Stomach smooth muscle (tissue), 2 donors: ENCODE data around the gene CDHR5.
A peak's percentile ranks its signal among the peaks of the same experiment; 100 is the strongest.

ENCODE experiments used
- H3K27ac ChIP-seq: one replicate; pipeline ENCODE4 v1.7.0; 2013; ENCODE audit warnings: mild to moderate bottlenecking, low read length, inconsistent platforms
- H3K27me3 ChIP-seq, 2 donors: one replicate each; pipeline ENCODE4 v1.7.0; 2013; ENCODE audit warnings: low read length in 2 of 2; ENCODE audit not compliant: insufficient read depth in 2 of 2, control insufficient read depth in 1 of 2
- H3K36me3 ChIP-seq, 2 donors: one replicate each; pipeline ENCODE4 v1.7.0; 2013; ENCODE audit warnings: low read length in 2 of 2; ENCODE audit not compliant: control insufficient read depth in 2 of 2, insufficient read depth in 2 of 2
- H3K4me1 ChIP-seq: one replicate; pipeline ENCODE4 v1.7.0; 2013; ENCODE audit warnings: low read length; ENCODE audit not compliant: control insufficient read depth, insufficient read depth
- H3K4me3 ChIP-seq, 2 donors: one replicate each; pipeline ENCODE4 v1.7.0; 2013; ENCODE audit warnings: low read length in 2 of 2
- H3K9ac ChIP-seq, 2 donors: one replicate each; pipeline ENCODE4 v1.7.0; 2013; ENCODE audit warnings: low read length in 2 of 2, mild to moderate bottlenecking in 1 of 2
- H3K9me3 ChIP-seq, 2 donors: one replicate each; pipeline ENCODE4 v1.7.0; 2013; ENCODE audit warnings: low read length in 2 of 2; ENCODE audit not compliant: control insufficient read depth in 2 of 2
- donor health status: healthy.
- donor health status: Pancreatic carcinoma.

The CDHR5 gene, protein sequence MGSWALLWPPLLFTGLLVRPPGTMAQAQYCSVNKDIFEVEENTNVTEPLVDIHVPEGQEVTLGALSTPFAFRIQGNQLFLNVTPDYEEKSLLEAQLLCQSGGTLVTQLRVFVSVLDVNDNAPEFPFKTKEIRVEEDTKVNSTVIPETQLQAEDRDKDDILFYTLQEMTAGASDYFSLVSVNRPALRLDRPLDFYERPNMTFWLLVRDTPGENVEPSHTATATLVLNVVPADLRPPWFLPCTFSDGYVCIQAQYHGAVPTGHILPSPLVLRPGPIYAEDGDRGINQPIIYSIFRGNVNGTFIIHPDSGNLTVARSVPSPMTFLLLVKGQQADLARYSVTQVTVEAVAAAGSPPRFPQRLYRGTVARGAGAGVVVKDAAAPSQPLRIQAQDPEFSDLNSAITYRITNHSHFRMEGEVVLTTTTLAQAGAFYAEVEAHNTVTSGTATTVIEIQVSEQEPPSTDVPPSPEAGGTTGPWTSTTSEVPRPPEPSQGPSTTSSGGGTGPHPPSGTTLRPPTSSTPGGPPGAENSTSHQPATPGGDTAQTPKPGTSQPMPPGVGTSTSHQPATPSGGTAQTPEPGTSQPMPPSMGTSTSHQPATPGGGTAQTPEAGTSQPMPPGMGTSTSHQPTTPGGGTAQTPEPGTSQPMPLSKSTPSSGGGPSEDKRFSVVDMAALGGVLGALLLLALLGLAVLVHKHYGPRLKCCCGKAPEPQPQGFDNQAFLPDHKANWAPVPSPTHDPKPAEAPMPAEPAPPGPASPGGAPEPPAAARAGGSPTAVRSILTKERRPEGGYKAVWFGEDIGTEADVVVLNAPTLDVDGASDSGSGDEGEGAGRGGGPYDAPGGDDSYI

DNA sequence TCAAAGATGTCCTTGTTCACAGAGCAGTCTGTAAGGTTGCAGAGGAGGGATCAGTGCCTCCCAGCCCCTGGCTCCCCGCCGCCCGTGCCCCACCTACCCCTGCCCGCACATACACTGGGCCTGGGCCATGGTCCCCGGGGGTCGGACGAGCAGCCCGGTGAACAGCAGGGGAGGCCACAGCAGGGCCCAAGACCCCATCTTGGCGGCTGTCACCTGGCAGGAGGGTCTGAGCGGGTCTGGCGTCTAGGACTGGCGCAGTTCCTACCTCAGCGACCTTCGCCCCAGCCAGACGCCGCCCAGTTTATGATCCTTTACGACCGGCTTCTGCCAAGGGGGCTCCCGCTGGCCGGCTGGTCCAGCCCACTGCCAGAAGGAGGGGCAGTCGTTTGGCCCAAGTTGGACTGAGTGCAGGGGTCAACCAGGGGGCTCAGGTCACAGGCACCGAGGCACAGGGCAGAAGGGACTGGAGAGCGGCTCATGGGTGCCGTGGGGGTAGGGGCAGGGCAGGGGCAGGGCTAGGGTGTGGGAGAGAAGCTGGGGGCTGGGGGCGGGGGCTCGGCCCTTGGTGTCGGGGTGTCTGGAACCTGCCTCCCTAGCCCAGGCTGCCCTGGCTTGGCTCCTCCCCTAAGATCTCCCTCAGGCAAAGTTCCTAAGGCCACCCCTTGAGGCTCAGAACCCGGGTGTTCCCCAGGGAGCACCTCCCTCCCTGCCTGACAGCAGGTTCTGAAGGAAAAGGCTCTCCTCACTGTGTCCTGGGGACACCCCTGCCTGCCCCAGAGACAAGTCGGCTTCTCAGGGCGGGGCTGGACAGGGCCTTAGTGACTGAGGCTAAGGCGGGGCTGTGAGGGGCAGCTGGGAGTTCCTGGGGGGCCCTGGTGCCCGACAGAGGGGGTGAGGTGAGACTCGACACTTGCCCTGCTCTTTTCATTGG, at the start of gene CDHR5:
Gene CDHR5 (minus strand): TSS at position 251 of the 931 bp plus-strand sequence. CDS start 53 bp downstream, at position 198.
- peaks cover 5% of the 10 kb centered on the region for H3K4me1 ChIP-seq
- H3K4me3 ChIP-seq, result no peak within 1 kb of the TSS
- no peaks in the 10 kb centered on the region for H3K9me3 ChIP-seq
- H3K27ac ChIP-seq, result no peak within 1 kb of the TSS
- no peak within 1 kb of the TSS for H3K9ac ChIP-seq
- H3K36me3 ChIP-seq, result no peaks in the 10 kb centered on the region
- peaks cover 0 to 3% of the 10 kb centered on the region in 2 donors for H3K27me3 ChIP-seq

DNA sequence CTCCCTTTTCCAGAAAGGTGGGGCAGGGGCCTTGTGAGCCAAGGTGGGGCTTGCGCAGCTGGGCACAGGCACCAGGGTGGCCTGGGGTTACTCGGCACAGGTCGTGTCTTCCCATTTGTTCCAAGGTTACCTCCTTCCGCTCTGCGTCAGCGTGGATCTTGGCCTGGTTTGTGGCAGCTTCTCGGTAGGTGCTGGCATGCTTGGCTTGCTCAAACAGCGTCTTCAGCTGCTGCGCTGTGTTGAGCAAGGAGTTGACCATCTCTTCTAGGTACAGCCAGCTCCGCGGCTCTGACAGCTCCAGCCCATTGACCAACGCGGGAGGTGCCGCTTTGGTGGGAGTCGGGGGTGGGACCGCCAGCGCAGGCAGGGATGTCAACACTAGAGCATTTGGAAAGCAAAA, 49.7 kb upstream of the CDHR5 start:
- Histone ChIP-seq H3K4me1 (no peaks in the 10 kb centered on the region), H3K9ac (no peak overlapping the region), H3K4me3 (no peak overlapping the region), H3K27ac (no peak overlapping the region), H3K36me3 (peaks cover 18 to 22% of the 10 kb centered on the region in 2 donors), H3K27me3 (no peaks in the 10 kb centered on the region), H3K9me3 (no peaks in the 10 kb centered on the region)

DNA sequence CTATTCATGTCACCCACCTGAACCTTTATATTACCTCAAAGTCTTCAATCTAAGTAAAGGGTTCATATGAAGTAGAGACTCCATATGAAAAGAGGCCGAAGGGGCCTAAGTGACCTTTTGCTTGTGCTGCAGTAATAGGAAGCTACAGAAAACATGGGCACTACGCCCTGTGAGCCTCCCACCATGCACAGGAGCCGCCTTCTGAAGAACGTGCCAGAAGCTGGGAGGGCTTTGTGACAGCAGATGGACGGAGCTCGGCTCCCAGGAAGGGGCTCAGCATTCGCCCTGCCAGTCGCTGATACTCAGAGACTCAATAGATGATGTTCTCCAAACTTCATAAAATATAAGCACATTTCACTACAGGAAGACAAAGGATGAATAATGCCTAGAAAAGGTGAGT, 49.1 kb upstream of the CDHR5 start:
- Histone ChIP-seq H3K4me1 (no peaks in the 10 kb centered on the region), H3K27ac (no peak overlapping the region), H3K27me3 (no peaks in the 10 kb centered on the region), H3K4me3 (no peak overlapping the region), H3K9me3 (no peaks in the 10 kb centered on the region), H3K36me3 (peaks cover 17 to 20% of the 10 kb centered on the region in 2 donors), H3K9ac (no peak overlapping the region)

GRCh38 chr11:665704-666281, 41.0 kb upstream of the CDHR5 start:
- Histone ChIP-seq H3K36me3 (peaks cover 3 to 10% of the 10 kb centered on the region in 2 donors), H3K9ac (peak overlapping the region in 1 of 2 donors; percentile 47), H3K27ac (peak overlapping the region; percentile 41), H3K9me3 (no peaks in the 10 kb centered on the region), H3K4me3 (peak overlapping the region in 1 of 2 donors; percentile 29), H3K4me1 (peaks cover 11% of the 10 kb centered on the region), H3K27me3 (no peaks in the 10 kb centered on the region)

- Histone ChIP-seq H3K27me3 (no peaks in the 10 kb centered on the region), H3K27ac (peak overlapping the region; percentile 41), H3K4me3 (peak overlapping the region in 1 of 2 donors; percentile 29), H3K9ac (no peak overlapping the region), H3K36me3 (peaks cover 3 to 12% of the 10 kb centered on the region in 2 donors), H3K4me1 (peaks cover 11% of the 10 kb centered on the region), H3K9me3 (no peaks in the 10 kb centered on the region)
Observed at GRCh38 chr11:665062-665703, 40.4 kb upstream of the CDHR5 start.

DNA sequence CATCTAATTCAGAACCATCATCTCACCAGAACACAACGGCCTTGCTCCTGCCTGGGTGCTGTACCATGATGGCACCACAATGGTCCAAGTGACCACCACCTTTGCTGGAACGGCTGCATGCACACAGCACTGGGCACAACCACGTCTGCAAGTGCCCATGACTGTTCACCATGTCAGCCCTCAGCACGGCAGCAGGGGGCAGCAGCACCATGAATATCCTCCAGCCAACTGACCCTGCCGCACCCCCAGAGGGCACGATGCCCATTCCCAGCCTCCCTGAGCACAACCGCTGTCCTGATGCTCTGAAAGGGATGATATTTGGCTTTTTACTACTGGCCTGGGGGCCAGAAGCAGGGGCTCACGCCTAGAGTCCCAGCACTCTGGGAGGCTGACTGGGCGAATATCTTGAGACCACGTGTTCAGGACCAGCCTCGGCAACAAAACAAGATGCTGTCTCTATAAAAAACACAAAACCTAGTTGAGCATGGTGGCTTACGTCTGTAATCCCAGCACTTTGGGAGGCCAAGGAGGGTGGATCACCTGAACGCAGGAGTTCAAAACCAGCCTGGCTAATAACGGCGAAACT, 38.0 kb upstream of the CDHR5 start:
- no peak overlapping the region for H3K27ac ChIP-seq
- H3K9ac ChIP-seq, result no peak overlapping the region

DNA sequence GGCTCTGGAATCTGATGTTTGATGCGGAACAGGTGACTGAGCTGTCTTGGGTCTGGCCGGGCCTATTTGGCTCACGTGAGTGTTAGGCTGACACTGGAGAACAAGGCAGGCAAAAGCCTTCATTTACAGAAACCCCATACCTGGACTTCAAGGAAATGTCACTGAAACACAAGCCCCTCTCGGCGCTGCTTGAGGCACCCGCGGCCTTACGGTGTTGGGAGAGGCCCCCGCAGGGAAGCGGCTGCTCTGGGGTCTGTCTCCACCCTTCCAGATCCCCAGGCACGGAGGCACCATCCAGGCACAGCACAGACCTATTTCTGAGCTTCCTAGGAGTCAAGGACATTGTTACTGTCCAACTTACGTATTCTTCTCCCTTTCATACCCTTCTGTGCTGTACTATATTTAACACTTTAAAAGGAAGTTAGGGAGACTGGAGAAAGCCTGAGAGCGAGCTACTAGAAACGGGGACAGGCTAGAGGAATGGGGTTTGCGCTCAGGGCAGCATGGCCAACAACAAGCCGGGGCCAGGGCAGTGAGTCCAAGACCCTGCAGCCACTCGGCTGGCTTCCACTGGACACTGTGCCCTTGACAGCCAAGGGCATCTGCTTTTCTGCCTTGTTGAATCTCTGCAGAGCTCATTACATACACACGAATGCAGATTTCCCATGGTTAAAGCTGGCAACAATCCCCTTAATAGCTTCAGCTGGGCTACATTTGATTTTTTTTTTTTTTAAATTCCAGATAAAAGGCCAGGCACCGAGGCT, 36.1 kb upstream of the CDHR5 start:
- Histone ChIP-seq H3K9ac (no peak overlapping the region), H3K36me3 (peaks cover 10 to 19% of the 10 kb centered on the region in 2 donors), H3K27ac (no peak overlapping the region), H3K27me3 (no peaks in the 10 kb centered on the region), H3K9me3 (no peaks in the 10 kb centered on the region), H3K4me1 (peaks cover 11% of the 10 kb centered on the region), H3K4me3 (no peak overlapping the region)

More for the DNA sequence above, 38.0 kb upstream of the CDHR5 start:
- H3K4me1 ChIP-seq, result peaks cover 11% of the 10 kb centered on the region
- H3K9me3 ChIP-seq, result no peaks in the 10 kb centered on the region
- H3K4me3 ChIP-seq, result no peak overlapping the region
- H3K36me3 ChIP-seq, result peaks cover 10 to 16% of the 10 kb centered on the region in 2 donors
- no peaks in the 10 kb centered on the region for H3K27me3 ChIP-seq

GRCh38 chr11:660281-660680, 35.5 kb upstream of the CDHR5 start:
- H3K4me3 ChIP-seq, result no peak overlapping the region
- no peak overlapping the region for H3K9ac ChIP-seq
- H3K27me3 ChIP-seq, result no peaks in the 10 kb centered on the region
- H3K36me3 ChIP-seq, result peaks cover 10 to 15% of the 10 kb centered on the region in 2 donors
- peaks cover 5% of the 10 kb centered on the region for H3K4me1 ChIP-seq
- no peak overlapping the region for H3K27ac ChIP-seq
- H3K9me3 ChIP-seq, result no peaks in the 10 kb centered on the region

DNA sequence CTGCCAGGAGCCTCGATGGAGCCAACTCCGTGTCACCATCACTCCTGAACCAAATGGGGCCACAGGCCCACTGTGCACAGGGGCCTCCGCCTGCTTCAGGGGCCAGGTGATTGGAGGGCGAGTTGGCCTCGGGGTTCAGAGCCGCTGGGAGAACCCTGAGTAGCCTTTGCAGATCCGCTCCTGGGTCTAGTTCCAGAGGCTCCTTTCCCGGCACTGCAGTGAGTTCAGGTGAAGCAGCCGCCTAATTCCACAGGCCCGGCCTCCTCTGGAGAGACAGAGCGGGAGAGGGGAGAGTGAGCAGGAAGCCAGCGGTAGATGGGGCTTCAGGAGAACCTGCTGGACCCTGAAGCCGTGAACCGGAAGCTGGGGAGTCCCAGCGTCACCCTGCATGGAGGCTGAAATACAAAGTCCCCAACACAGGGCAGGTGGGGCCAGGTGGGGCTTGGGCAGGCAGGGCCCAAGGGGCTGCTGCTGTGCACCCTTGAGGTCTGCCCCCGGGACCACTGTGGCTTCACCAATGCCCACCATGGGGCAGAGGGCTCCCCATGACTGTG, 34.9 kb upstream of the CDHR5 start:
- Histone ChIP-seq H3K27ac (no peak overlapping the region), H3K9ac (no peak overlapping the region)

More for the DNA sequence above, 34.9 kb upstream of the CDHR5 start:
- H3K27me3 ChIP-seq, result no peaks in the 10 kb centered on the region
- no peaks in the 10 kb centered on the region for H3K9me3 ChIP-seq
- H3K4me1 ChIP-seq, result peaks cover 4% of the 10 kb centered on the region
- H3K36me3 ChIP-seq, result peaks cover 10 to 15% of the 10 kb centered on the region in 2 donors
- H3K4me3 ChIP-seq, result no peak overlapping the region
